Heart right ventricle (tissue), 16 donors: Measurements from ENCODE around the gene AOAH. TPM values are rescaled to one million over a fixed set of nuclear protein-coding genes. Genes with fewer than 3 reads are reported as not detected.

Experiments used
- ATAC-seq, 8 donors: fragments of 200-7000 bp; cut with Tn5 transposase; one replicate each; pipeline ENCODE4 v1.9.1; 2020; ENCODE audit warnings: mild to moderate bottlenecking in 8 of 8, moderate library complexity in 8 of 8, moderate number of reproducible peaks in 1 of 8
- DNase-seq, 2 donors: peaks; one replicate each; pipeline ENCODE4 v3.0.0-alpha.2; 2020
- H3K27ac ChIP-seq, 10 donors: fragments of 200-600 bp; sonication (generic) in 2 of 10; one replicate each; pipeline versions ENCODE4 v1.5.0 to v1.8.0; 2020 to 2022; ENCODE audit warnings: mild to moderate bottlenecking in 3 of 10
- H3K27me3 ChIP-seq, 7 donors: fragments of 200-600 bp; one replicate each; pipeline ENCODE4 v1.8.0; 2021 to 2022; ENCODE audit warnings: mild to moderate bottlenecking in 2 of 7
- H3K36me3 ChIP-seq, 9 donors: fragments of 200-600 bp; sonication (generic) in 1 of 9; one replicate each; pipeline versions ENCODE4 v1.5.0 to v1.8.0; 2020 to 2022; ENCODE audit warnings: mild to moderate bottlenecking in 2 of 9
- H3K4me1 ChIP-seq, 9 donors: fragments of 200-600 bp; sonication (generic) in 1 of 9; one replicate each; pipeline versions ENCODE4 v1.5.0 to v1.8.0; 2020 to 2022; ENCODE audit warnings: mild to moderate bottlenecking in 4 of 9
- H3K4me3 ChIP-seq, 10 donors: fragments of 200-600 bp; sonication (generic) in 2 of 10; one replicate each; pipeline versions ENCODE4 v1.5.0 to v1.8.0; 2020 to 2022; ENCODE audit warnings: mild to moderate bottlenecking in 7 of 10, moderate library complexity in 2 of 10
- H3K9me3 ChIP-seq, 11 donors: fragments of 200-600 bp in 10 of 11; sonication (generic) in 2 of 11; one replicate each; pipeline versions ENCODE4 v1.5.0 to v1.8.0; 2013 to 2022; ENCODE audit warnings: mild to moderate bottlenecking in 2 of 11, control low read depth in 1 of 11, moderate library complexity in 1 of 11
- CTCF ChIP-seq, 9 donors: fragments of 200-600 bp; sonication (generic) in 2 of 9; IDR thresholded peaks; one replicate each; pipeline versions ENCODE4 v1.5.0 to v1.8.0; 2021 to 2022; ENCODE audit warnings: antibody characterized with exemption in 9 of 9, mild to moderate bottlenecking in 5 of 9, moderate library complexity in 1 of 9
- WGBS, 2 donors: extraction: QIAGEN DNeasy Blood & Tissue Kit; methylation state at CpG; one replicate each; pipeline ENCODE4 v1.1.7; 2013; ENCODE audit warnings: inconsistent platforms in 1 of 2; 5-methylcytosine and 5-hydroxymethylcytosine counted together
- intact Hi-C, 10 donors: fragments of 100-400 bp; cut with DNase I; formaldehyde crosslinking; loops; one replicate each; pipeline versions ENCODE4 v1.11.1 to v1.14.2; 2022
- polyA plus RNA-seq, 2 donors: library from polyadenylated mRNA; stranded (reverse); fragments of 200-250 nt; gene quantifications; one replicate each; pipeline ENCODE4 v1.2.3, GENCODE V29; 2013
- total RNA-seq, 10 donors: library from RNA; stranded (reverse); fragmentation: NEBNext Ultra II Directional in 3 of 10; extraction: Animal tissue kit (Norgen Biotek cat#: 25700) in 3 of 10; gene quantifications; one replicate each; pipeline versions ENCODE4 v1.2.1 to v1.2.4, GENCODE V29; 2021 to 2023
- donor health status: Arrhythmogenic right ventricular cardiomyopathy.
- donor health status: ischemic (EF 13 %, LVEDD 7.1; RV severe dilation, severe dysfunction).
- donor health status: healthy with polysubstance abuse.
- donor health status: DM: no; HTN: yes; CAD: no.
- donor health status: DM: no; HTN: no; CAD: no.
- donor health status: ischemic (EF 25% LVEDD 6.9; RV normal size, moderate dysfunction).
- donor health status: ischemic (EF 25% LVEDD 5.7; RV mildly dilated, moderate dysfunction).
- donor health status: healthy.
- donor health status: DM: yes; HTN: yes; CAD: no.
- donor health status: Ischemic cardiomyopathy.
- donor health status: ischemic (EF 35%, LVEDD 5.7; RV mildly dilated, moderate dysfunction).
- donor health status: nonischemic (EF 11% LVEDD 7.7; RV severe dilation, severe dysfunction).
- donor health status: DM: yes; HTN: yes; CAD: no.
- donor health status: PGD.
- donor health status: ischemic (EF 29% LVEDD 5.4; RV normal size, mild dysfunction).
- donor health status: nonischemic (EF 23%, LVEDD 6.1; RV moderate dilation, normal function).

AOAH gene
- total and polyA plus RNA-seq, 12 donors = 0.70 to 19.5 (median 1.6) TPM

DNA sequence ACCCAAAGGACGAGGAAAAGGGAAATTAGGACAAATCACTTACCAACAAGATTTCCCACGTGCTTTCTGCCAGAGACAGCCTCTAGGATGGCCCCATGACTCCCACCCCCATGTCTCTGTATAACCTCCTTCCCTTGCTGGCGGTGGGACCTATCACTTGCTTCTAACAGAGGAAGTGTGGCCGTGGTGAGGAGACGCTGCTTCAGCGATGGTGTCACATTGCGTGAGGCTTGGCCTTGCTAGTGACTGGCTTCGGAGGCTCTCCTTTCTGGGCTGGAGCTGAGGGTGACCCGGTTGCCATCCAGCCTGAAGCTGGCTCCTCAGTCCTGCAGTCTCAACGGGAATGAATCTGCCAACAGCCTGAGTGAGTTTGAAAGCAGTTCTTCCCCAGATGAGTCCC lies 210.9 kb downstream of the AOAH start:
- H3K9me3 ChIP-seq = peaks cover 0 to 4% (median 0%) of the 10 kb centered on the region in 11 donors
- 93 to 94% methylated on average over 10 of the region's 10 CpGs for WGBS, 2 donors
- peaks cover 0 to 9% (median 0%) of the 10 kb centered on the region in 9 donors for H3K36me3 ChIP-seq
- no peak overlapping the region for H3K4me3 ChIP-seq
- no peaks in the 10 kb centered on the region for H3K4me1 ChIP-seq
- ATAC-seq (no peak), DNase-seq (no peak)
- peaks cover 0 to 4% (median 0%) of the 10 kb centered on the region in 7 donors for H3K27me3 ChIP-seq
- no peak for TF ChIP-seq CTCF (IDR thresholded peaks at IDR 0.05)
- intact Hi-C loops = no loop called here
- no peak overlapping the region for H3K27ac ChIP-seq

GRCh38 chr7:36512616-36513015 lies 211.7 kb downstream of the AOAH start:
- ATAC-seq (no peak), DNase-seq (no peak)
- Histone ChIP-seq H3K36me3 (peaks cover 0 to 9% (median 0%) of the 10 kb centered on the region in 9 donors), H3K4me3 (no peak overlapping the region), H3K9me3 (peaks cover 0 to 4% (median 0%) of the 10 kb centered on the region in 11 donors), H3K27ac (no peak overlapping the region), H3K4me1 (no peaks in the 10 kb centered on the region), H3K27me3 (peaks cover 0 to 4% (median 0%) of the 10 kb centered on the region in 7 donors)
- intact Hi-C loops = no loop called here
- 67 to 69% methylated on average over 4 of the region's 4 CpGs for WGBS, 2 donors
- no peak for TF ChIP-seq CTCF (IDR thresholded peaks at IDR 0.05)

DNA sequence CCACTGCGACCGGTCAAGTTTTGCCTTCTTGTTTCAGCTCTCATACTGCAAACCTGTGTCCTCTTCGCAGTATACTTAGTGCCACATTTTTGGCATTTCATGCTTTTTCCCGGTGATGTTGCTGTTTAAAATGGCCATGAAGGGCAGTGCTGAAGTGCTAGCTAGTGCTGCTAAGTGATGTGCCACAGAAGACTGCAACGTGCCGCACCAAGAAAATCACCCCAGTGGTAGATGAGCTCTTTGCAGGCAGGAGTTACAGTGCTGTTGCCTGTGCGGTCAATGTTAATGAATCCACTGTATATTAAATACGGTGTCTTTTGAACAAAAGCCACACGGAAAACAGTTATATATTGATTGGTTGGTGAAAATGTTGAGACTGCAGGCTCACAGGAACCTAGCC lies 214.3 kb downstream of the AOAH start:
- H3K36me3 ChIP-seq = peaks cover 0 to 9% (median 0%) of the 10 kb centered on the region in 9 donors
- 80 to 81% methylated on average over 9 of the region's 9 CpGs for WGBS, 2 donors

More for the DNA sequence above, 214.3 kb downstream of the AOAH start:
- Histone ChIP-seq H3K27me3 (peaks cover 0 to 7% (median 0%) of the 10 kb centered on the region in 7 donors), H3K4me3 (no peak overlapping the region), H3K4me1 (no peaks in the 10 kb centered on the region), H3K27ac (no peak overlapping the region), H3K9me3 (peaks cover 0 to 4% (median 0%) of the 10 kb centered on the region in 11 donors)
- TF ChIP-seq CTCF (IDR thresholded peaks at IDR 0.05) = no peak
- ATAC-seq (no peak), DNase-seq (no peak)
- intact Hi-C loops = no loop called here
